LNCAP (cell line): ENCODE results near the gene TFPT.

Source experiments
- CTCF ChIP-seq: fragments of 450-650 bp; IDR thresholded peaks from 2 replicates; pipeline ENCODE4 v1.5.1; 2017; ENCODE audit warnings: mild to moderate bottlenecking

The TFPT gene, protein sequence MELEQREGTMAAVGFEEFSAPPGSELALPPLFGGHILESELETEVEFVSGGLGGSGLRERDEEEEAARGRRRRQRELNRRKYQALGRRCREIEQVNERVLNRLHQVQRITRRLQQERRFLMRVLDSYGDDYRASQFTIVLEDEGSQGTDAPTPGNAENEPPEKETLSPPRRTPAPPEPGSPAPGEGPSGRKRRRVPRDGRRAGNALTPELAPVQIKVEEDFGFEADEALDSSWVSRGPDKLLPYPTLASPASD

GRCh38 chr19:54115109-54116063 lies at the start of gene TFPT, which contains the start of gene PRPF31:
TSS of gene TFPT (minus strand) at chr19:54115657. CDS start at chr19:54115269, 388 bp downstream.
TSS of gene PRPF31 (plus strand) at chr19:54115754. CDS start at chr19:54118279, 2,525 bp downstream.
- no peak for TF ChIP-seq CTCF

DNA sequence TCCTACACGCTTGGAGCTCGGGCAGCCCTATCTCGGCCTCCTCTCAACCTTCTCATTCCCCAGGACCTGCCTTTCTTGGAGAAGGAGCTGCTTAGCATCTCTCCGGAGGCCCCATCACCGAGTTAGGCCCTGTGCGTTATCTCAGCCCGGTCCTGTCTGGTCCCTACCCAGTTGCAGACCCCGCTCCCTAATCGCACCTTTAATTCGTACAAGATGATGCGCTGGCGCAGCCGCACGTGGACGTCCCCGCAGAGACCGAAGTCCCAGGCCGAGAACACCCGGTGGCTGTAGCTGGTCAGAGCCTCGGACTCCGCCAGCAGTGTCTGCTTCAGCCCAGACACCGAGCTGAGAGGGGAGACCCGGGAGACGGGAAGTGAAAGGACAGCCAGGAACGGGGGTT lies 49.8 kb upstream of the TFPT start:
- TF ChIP-seq CTCF: no peak

- no peak for TF ChIP-seq CTCF
These were observed 49.1 kb upstream of the TFPT start for GRCh38 chr19:54164369-54165068.

GRCh38 chr19:54162884-54163283 lies 47.4 kb upstream of the TFPT start:
- TF ChIP-seq CTCF: no peak

GRCh38 chr19:54162241-54162805 lies 46.9 kb upstream of the TFPT start:
- no peak for TF ChIP-seq CTCF

GRCh38 chr19:54160854-54161253 lies 45.4 kb upstream of the TFPT start:
- no peak for TF ChIP-seq CTCF
